ENCODE measurements around the gene GTF3C1. TPM values are rescaled to one million over a fixed set of nuclear protein-coding genes. Genes with fewer than 3 reads are reported as not detected.
"Not testable (repeated sequence)": the region's sequence is repeated elsewhere in the genome, so short reads cannot be mapped to it uniquely, and the experiment has no call there.

The GTF3C1 gene
- total RNA-seq, 1 donor from 2014 or later: 69.9 TPM

GRCh38 chr16:27460663-27461482 lies 88.8 kb downstream of the GTF3C1 start:
- intact Hi-C loops (cut with micrococcal nuclease): no loop called here
- peaks cover 18% of the 10 kb centered on the region for H3K36me3 Mint-ChIP-seq (ENCODE audit: low read depth)
- H3K27ac Mint-ChIP-seq: no peak overlapping the region
- H3K4me1 Mint-ChIP-seq (ENCODE audit: low read depth): peaks cover 27% of the 10 kb centered on the region
- H3K27me3 Mint-ChIP-seq (ENCODE audit: insufficient read depth): no peaks in the 10 kb centered on the region
- H3K9me3 Mint-ChIP-seq: no peaks in the 10 kb centered on the region
- no peak for DNase-seq (ENCODE audit: low spot score)
- H3K4me3 Mint-ChIP-seq: no peak overlapping the region

DNA sequence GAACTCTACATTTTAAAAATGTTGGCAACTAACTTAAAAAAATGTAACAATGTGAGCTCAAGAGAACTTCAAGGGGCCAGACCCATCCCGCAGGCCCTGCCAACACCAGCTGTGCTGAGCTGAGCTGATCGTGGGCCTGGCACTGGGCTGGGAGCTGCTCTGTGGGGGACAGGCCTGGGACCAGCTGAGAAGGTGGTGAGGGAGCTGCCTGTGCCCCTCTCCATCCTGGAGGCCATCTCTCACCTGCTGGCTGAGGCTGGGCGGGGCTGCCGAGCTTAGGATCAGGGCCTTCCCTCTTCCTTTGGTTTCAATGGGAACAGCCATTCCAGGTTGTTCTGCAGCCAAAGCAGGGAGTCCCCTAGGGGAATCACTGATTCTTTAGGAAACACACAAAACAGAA lies 89.5 kb downstream of the GTF3C1 start:
- H3K36me3 Mint-ChIP-seq (ENCODE audit: low read depth): peaks cover 16% of the 10 kb centered on the region

GRCh38 chr16:27458987-27459688 lies 90.6 kb downstream of the GTF3C1 start:
- H3K27ac Mint-ChIP-seq: no peak overlapping the region
- no peaks in the 10 kb centered on the region for H3K27me3 Mint-ChIP-seq (ENCODE audit: insufficient read depth)
- H3K9me3 Mint-ChIP-seq: no peaks in the 10 kb centered on the region
- no peak overlapping the region for H3K4me3 Mint-ChIP-seq
- no peak for DNase-seq (ENCODE audit: low spot score)
- intact Hi-C loops (cut with micrococcal nuclease): loop anchor here (5.0 kb wide), 1 partner anchor 1622 kb away; no protein-coding TSS in a partner anchor
- H3K36me3 Mint-ChIP-seq (ENCODE audit: low read depth): peaks cover 15% of the 10 kb centered on the region
- peaks cover 43% of the 10 kb centered on the region for H3K4me1 Mint-ChIP-seq (ENCODE audit: low read depth)

More for the DNA sequence above, 89.5 kb downstream of the GTF3C1 start:
- intact Hi-C loops (cut with micrococcal nuclease): no loop called here
- DNase-seq (ENCODE audit: low spot score): no peak
- peaks cover 34% of the 10 kb centered on the region for H3K4me1 Mint-ChIP-seq (ENCODE audit: low read depth)
- H3K27ac Mint-ChIP-seq: no peak overlapping the region
- no peaks in the 10 kb centered on the region for H3K27me3 Mint-ChIP-seq (ENCODE audit: insufficient read depth)
- H3K9me3 Mint-ChIP-seq: no peaks in the 10 kb centered on the region
- no peak overlapping the region for H3K4me3 Mint-ChIP-seq

GRCh38 chr16:27458258-27458657 lies 91.5 kb downstream of the GTF3C1 start:
- Mint-ChIP-seq H3K27me3 (ENCODE audit: insufficient read depth) (no peaks in the 10 kb centered on the region), H3K36me3 (ENCODE audit: low read depth) (peaks cover 16% of the 10 kb centered on the region), H3K27ac (no peak overlapping the region), H3K9me3 (peaks cover 3% of the 10 kb centered on the region), H3K4me1 (ENCODE audit: low read depth) (peaks cover 44% of the 10 kb centered on the region), H3K4me3 (no peak overlapping the region)
- intact Hi-C loops (cut with micrococcal nuclease): loop anchor here (5.0 kb wide), 1 partner anchor 1621 kb away; no protein-coding TSS in a partner anchor
- DNase-seq (ENCODE audit: low spot score): no peak

DNA sequence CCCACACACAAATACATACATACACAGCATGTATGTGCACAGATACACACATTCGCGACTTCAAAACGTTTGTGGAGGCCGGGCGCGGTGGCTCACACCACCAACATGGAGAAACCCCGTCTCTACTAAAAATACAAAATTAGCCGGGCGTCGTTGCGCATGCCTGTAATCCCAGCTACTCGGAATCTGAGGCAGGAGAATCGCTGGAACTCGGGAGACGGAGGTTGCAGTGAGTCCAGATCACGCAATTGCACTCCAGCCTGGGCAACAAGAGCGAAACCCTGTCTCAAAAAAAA lies 92.2 kb downstream of the GTF3C1 start:
- H3K27me3 Mint-ChIP-seq (ENCODE audit: insufficient read depth); H3K27ac Mint-ChIP-seq; H3K9me3 Mint-ChIP-seq; H3K4me3 Mint-ChIP-seq; DNase-seq (ENCODE audit: low spot score): not testable (repeated sequence)
- Mint-ChIP-seq H3K4me1 (ENCODE audit: low read depth) (peaks cover 48% of the 10 kb centered on the region), H3K36me3 (ENCODE audit: low read depth) (peaks cover 22% of the 10 kb centered on the region)
- intact Hi-C loops (cut with micrococcal nuclease): loop anchor here (1.0 to 5.0 kb wide), 8 partner anchors 49 to 1620 kb away; no protein-coding TSS in a partner anchor

DNA sequence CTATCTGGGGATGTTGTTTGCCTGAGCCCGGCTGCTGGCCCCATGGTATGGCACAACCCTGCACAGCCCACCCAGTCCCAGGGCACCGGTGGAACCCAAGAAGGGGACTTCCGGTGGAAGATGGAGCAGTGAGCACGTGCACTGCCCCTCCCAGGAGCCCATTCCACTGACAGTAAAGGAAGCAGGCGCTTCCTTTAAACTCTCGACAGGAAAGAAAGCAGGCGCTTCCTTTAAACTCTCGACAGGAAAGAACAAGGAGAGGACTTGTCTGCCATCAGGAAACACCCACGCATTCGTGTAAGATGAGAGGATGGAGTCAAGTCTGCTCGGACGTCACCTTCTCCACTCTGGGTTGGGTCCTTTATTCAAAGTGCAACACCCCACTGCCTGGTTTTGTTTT lies 94.0 kb downstream of the GTF3C1 start:
- Mint-ChIP-seq H3K27me3 (ENCODE audit: insufficient read depth) (no peaks in the 10 kb centered on the region), H3K4me1 (ENCODE audit: low read depth) (peaks cover 62% of the 10 kb centered on the region), H3K9me3 (peaks cover 5% of the 10 kb centered on the region), H3K4me3 (peak overlapping the region; percentile 24), H3K36me3 (ENCODE audit: low read depth) (peaks cover 38% of the 10 kb centered on the region), H3K27ac (peak overlapping the region; percentile 91)
- intact Hi-C loops (cut with micrococcal nuclease): loop anchor here (5.0 kb wide), 1 partner anchor 1618 kb away; no protein-coding TSS in a partner anchor
- DNase-seq (ENCODE audit: low spot score): no peak

GRCh38 chr16:27453494-27453825 lies 96.3 kb downstream of the GTF3C1 start:
- Mint-ChIP-seq H3K36me3 (ENCODE audit: low read depth) (peaks cover 48% of the 10 kb centered on the region), H3K9me3 (peaks cover 5% of the 10 kb centered on the region), H3K27me3 (ENCODE audit: insufficient read depth) (no peaks in the 10 kb centered on the region), H3K4me1 (ENCODE audit: low read depth) (peaks cover 75% of the 10 kb centered on the region), H3K27ac (peak overlapping the region; percentile 40), H3K4me3 (no peak overlapping the region)
- intact Hi-C loops (cut with micrococcal nuclease): no loop called here
- no peak for DNase-seq (ENCODE audit: low spot score)

DNA sequence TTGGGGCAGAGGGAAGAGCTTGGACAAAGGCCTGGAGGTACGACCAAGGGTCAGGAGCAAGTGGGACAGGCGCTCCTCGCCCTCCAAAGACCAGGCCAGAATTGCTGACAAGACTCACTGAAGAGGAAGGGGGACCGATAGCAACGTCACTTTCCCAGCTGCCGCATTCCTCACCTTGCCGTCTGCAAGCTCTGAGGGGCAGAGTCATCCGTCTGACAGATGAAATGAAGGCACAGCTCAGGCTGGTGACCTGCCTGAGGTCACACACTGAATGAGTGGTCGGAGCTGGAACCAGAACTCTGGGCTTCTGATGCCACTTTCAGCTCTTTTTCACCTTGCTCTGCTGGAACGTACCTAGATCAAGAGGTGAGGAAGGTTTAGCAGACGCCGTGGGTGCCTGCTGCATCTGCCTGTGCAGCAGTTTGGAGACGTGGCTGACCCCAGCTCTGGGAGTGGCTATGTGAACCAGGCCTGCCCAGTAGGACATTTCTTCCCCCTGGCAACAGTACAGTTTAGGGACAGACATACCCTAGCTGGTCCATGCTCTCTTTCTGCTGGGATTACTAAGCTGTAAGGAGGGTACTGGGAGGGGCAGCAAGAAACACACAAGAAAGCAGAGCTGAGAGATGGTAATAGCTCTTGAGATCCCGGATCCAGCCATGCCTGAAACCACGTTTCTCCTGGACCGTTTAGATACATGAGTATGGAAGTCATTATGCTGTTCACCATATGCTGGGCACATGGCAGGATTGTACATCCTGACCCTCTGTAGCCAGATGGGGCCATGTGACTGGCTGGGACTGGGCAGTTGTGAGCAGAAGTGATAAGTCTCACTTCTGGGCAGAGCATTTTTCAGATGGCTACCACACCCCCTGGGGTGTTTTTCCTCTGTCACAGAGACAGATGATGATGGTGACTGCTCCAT lies 96.9 kb downstream of the GTF3C1 start:
- Mint-ChIP-seq H3K4me1 (ENCODE audit: low read depth) (peaks cover 81% of the 10 kb centered on the region), H3K9me3 (peaks cover 5% of the 10 kb centered on the region), H3K4me3 (no peak overlapping the region), H3K27me3 (ENCODE audit: insufficient read depth) (no peaks in the 10 kb centered on the region), H3K36me3 (ENCODE audit: low read depth) (peaks cover 50% of the 10 kb centered on the region), H3K27ac (peak overlapping the region; percentile 69)
- intact Hi-C loops (cut with micrococcal nuclease): no loop called here
- no peak for DNase-seq (ENCODE audit: low spot score)

- H3K27me3 Mint-ChIP-seq (ENCODE audit: insufficient read depth): no peaks in the 10 kb centered on the region
- H3K27ac Mint-ChIP-seq: peak overlapping the region; percentile 82
- H3K4me3 Mint-ChIP-seq: peak overlapping the region; percentile 41
- peaks cover 10% of the 10 kb centered on the region for H3K9me3 Mint-ChIP-seq
- intact Hi-C loops (cut with micrococcal nuclease): no loop called here
- no peak for DNase-seq (ENCODE audit: low spot score)
- peaks cover 74% of the 10 kb centered on the region for H3K36me3 Mint-ChIP-seq (ENCODE audit: low read depth)
- H3K4me1 Mint-ChIP-seq (ENCODE audit: low read depth): peaks cover 87% of the 10 kb centered on the region
Observed at GRCh38 chr16:27450196-27450549, 99.5 kb downstream of the GTF3C1 start.

DNA sequence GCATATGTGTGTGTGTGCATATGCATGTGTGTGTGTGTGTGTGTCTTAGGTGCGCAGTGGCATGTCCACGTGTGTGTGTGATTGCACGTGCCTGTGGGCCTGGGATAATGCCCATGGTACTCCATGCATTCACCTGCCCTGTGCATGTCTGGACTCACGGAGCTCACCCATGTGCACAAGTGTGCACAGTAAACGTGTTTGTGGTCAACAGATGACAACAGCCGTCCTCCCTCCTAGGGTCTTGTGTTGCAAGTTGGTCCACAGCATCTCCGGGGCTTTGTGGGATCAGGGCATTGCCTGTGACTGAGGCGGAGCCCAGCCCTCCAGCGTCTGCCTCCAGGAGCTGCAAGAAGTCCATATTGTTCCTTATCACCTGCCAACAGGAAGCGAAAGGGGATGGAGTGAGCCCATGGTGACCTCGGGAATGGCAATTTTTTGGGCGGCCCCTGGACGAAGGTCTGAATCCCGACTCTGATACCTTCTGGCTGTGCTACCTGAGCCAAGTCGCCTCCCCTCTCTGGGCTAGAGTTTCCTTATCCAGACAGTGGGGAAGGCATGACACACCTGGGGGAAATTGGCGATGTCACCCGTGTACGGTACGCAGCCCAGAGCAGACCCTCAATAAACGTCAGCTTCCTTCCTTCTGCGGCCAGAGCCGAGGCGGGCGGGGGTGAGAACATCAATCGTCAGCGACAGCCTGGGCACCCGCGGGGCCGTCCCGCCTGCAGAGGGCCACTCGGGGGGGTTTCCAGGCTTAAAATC lies 100.1 kb downstream of the GTF3C1 start:
- peak overlapping the region; percentile 41 for H3K4me3 Mint-ChIP-seq
- intact Hi-C loops (cut with micrococcal nuclease): no loop called here
- peaks cover 85% of the 10 kb centered on the region for H3K4me1 Mint-ChIP-seq (ENCODE audit: low read depth)
- H3K9me3 Mint-ChIP-seq: peaks cover 10% of the 10 kb centered on the region
- H3K27ac Mint-ChIP-seq: peak overlapping the region; percentile 82
- peak; percentile 47 for DNase-seq (ENCODE audit: low spot score)
- peaks cover 80% of the 10 kb centered on the region for H3K36me3 Mint-ChIP-seq (ENCODE audit: low read depth)
- no peaks in the 10 kb centered on the region for H3K27me3 Mint-ChIP-seq (ENCODE audit: insufficient read depth)

DNA sequence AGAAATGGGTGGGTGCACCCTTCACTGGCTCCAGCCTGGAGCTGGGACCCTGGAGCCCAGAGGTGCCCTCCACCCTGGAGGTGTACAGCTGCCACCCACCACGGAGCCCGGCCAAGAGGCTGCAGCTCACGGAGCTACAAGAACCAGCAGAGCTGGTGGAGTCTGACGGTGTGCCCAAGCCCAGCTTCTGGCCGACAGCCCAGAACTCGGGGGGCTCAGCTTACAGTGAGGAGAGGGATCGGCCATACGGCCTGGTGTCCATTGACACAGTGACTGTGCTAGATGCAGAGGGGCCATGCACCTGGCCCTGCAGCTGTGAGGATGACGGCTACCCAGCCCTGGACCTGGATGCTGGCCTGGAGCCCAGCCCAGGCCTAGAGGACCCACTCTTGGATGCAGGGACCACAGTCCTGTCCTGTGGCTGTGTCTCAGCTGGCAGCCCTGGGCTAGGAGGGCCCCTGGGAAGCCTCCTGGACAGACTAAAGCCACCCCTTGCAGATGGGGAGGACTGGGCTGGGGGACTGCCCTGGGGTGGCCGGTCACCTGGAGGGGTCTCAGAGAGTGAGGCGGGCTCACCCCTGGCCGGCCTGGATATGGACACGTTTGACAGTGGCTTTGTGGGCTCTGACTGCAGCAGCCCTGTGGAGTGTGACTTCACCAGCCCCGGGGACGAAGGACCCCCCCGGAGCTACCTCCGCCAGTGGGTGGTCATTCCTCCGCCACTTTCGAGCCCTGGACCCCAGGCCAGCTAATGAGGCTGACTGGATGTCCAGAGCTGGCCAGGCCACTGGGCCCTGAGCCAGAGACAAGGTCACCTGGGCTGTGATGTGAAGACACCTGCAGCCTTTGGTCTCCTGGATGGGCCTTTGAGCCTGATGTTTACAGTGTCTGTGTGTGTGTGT lies 100.9 kb downstream of the GTF3C1 start:
- intact Hi-C loops (cut with micrococcal nuclease): no loop called here
- peak overlapping the region; percentile 93 for H3K27ac Mint-ChIP-seq
- peak overlapping the region; percentile 41 for H3K4me3 Mint-ChIP-seq
- peaks cover 78% of the 10 kb centered on the region for H3K4me1 Mint-ChIP-seq (ENCODE audit: low read depth)
- H3K27me3 Mint-ChIP-seq (ENCODE audit: insufficient read depth): no peaks in the 10 kb centered on the region
- DNase-seq (ENCODE audit: low spot score): no peak
- H3K9me3 Mint-ChIP-seq: peaks cover 10% of the 10 kb centered on the region
- peaks cover 87% of the 10 kb centered on the region for H3K36me3 Mint-ChIP-seq (ENCODE audit: low read depth)
